T-cell (primary cell): ENCODE results near the gene CKMT1B. TPM values are rescaled to one million over a fixed set of nuclear protein-coding genes. Genes with fewer than 3 reads are reported as not detected.
"Not testable (repeated sequence)": the region's sequence is repeated elsewhere in the genome, so short reads cannot be mapped to it uniquely, and the experiment has no call there.

Experiments used
- ATAC-seq, 4 experiments: fragments of 200-7000 bp in 3 of 4; fragments of 150-1000 bp in 1 of 4; cut with Tn5 transposase; replicated peaks in 1 of 4; 1 replicate in 3 of 4; 2 replicates in 1 of 4; pipeline ENCODE4 v1.10.0; 2021; ENCODE audit warnings: moderate library complexity in 3 of 4, mild to moderate bottlenecking in 2 of 4, moderate number of reproducible peaks in 1 of 4
- CTCF ChIA-PET, 2 donors: fragments of 300-600 bp; sonication (Branson Sonifier 250); formaldehyde crosslinking; loops; one replicate each; lab custom pipeline; 2022; ENCODE audit warnings: antibody characterized with exemption in 2 of 2; lab: Charles Lee
- POLR2A ChIA-PET, 2 donors: fragments of 300-600 bp; sonication (Branson Sonifier 250); formaldehyde crosslinking; loops; one replicate each; lab custom pipeline; 2022; ENCODE audit warnings: antibody characterized with exemption in 2 of 2; lab: Charles Lee
- DNase-seq, 35 experiments: peaks; one replicate each; pipeline versions ENCODE4 v3.0.0 to v3.0.0-alpha.2; 2013 to 2023
- H3K27ac ChIP-seq: one replicate; pipeline ENCODE4 v1.5.1; 2013; ENCODE audit warnings: low read length
- H3K27me3 ChIP-seq, 2 experiments: replicated peaks in 1 of 2; 1 replicate in 1 of 2; 2 replicates in 1 of 2; pipeline versions ENCODE4 v1.6.1 to v1.7.0; 2013; ENCODE audit warnings: low read length in 1 of 2, mixed read lengths in 1 of 2; ENCODE audit not compliant: control insufficient read depth in 2 of 2, insufficient read depth in 2 of 2; ENCODE audit errors: extremely low read depth in 1 of 2
- H3K36me3 ChIP-seq, 2 donors: 1 replicate in 1 of 2; 2 replicates in 1 of 2; pipeline versions ENCODE4 v1.6.1 to v1.7.0; 2013; ENCODE audit warnings: low read length in 1 of 2; ENCODE audit not compliant: control insufficient read depth in 2 of 2, insufficient read depth in 1 of 2; ENCODE audit errors: extremely low read depth in 1 of 2
- H3K4me1 ChIP-seq, 2 experiments: 1 replicate in 1 of 2; 2 replicates in 1 of 2; pipeline versions ENCODE4 v1.6.1 to v1.7.0; 2013; ENCODE audit warnings: low read length in 2 of 2, mixed read lengths in 1 of 2; ENCODE audit not compliant: insufficient read depth in 2 of 2, control insufficient read depth in 1 of 2; ENCODE audit errors: extremely low read depth in 1 of 2
- H3K4me3 ChIP-seq, 2 donors: 1 replicate in 1 of 2; 2 replicates in 1 of 2; pipeline versions ENCODE4 v1.5.1 to v1.7.0; 2013; ENCODE audit warnings: mild to moderate bottlenecking in 2 of 2, low read length in 1 of 2, moderate library complexity in 1 of 2; ENCODE audit not compliant: control insufficient read depth in 1 of 2; ENCODE audit errors: extremely low read depth in 1 of 2
- H3K9me3 ChIP-seq: 2 replicates; pipeline ENCODE4 v1.7.0; 2013
- H3K27ac Mint-ChIP-seq, 2 donors: one replicate each; pipeline ENCODE4 v1.8.0; 2020 to 2021; ENCODE audit warnings: mild to moderate bottlenecking in 2 of 2, mixed read lengths in 2 of 2
- H3K27me3 Mint-ChIP-seq, 2 donors: one replicate each; pipeline ENCODE4 v1.8.0; 2021 to 2022; ENCODE audit warnings: mixed read lengths in 2 of 2
- H3K36me3 Mint-ChIP-seq: one replicate; pipeline ENCODE4 v1.8.0; 2021; ENCODE audit warnings: mixed read lengths
- H3K4me1 Mint-ChIP-seq, 3 donors: one replicate each; pipeline ENCODE4 v1.8.0; 2020 to 2022; ENCODE audit warnings: mixed read lengths in 3 of 3, mild to moderate bottlenecking in 1 of 3
- H3K4me3 Mint-ChIP-seq, 3 donors: one replicate each; pipeline ENCODE4 v1.8.0; 2020 to 2022; ENCODE audit warnings: mild to moderate bottlenecking in 3 of 3, mixed read lengths in 3 of 3, moderate library complexity in 3 of 3
- H3K9me3 Mint-ChIP-seq, 3 donors: one replicate each; pipeline ENCODE4 v1.8.0; 2020 to 2022; ENCODE audit warnings: mixed read lengths in 3 of 3
- WGBS: methylation state at CpG from one replicate; pipeline ENCODE4 v1.1.5; 2013; ENCODE audit warnings: missing lambda C conversion rate; ENCODE audit not compliant: insufficient coverage; 5-methylcytosine and 5-hydroxymethylcytosine counted together
- total RNA-seq, 35 experiments: library from RNA in 6 of 35; stranded (reverse) in 6 of 35; fragments of 120-200 nt in 1 of 35; gene quantifications; one replicate each; pipeline versions ENCODE4 v1.2.1 to v1.2.4 and lab custom pipeline; 2013 to 2026

The CKMT1B gene
- total RNA-seq, 5 donors from 2014 or later (not counting 1 experiment from before 2014, with no cell fraction given): not detected

DNA sequence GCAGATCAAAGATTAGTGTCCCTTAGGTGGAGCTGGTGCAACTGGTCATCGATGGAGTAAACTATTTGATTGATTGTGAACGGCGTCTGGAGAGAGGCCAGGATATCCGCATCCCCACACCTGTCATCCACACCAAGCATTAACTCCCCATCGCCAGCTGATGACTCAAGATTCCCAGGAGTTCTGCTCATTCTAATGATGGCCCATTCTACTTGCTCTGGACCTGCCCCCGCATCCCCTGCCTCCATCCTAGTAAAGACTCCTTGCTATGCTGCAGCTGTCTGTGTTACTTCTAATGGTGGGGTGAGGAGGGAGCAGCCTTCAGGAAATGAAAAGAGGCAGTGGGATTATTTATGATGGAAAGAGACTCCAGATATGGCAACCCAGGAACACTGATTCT lies 5.3 kb downstream of the CKMT1B start:
- H3K27ac ChIP-seq, CTCF ChIA-PET: not testable (repeated sequence)
- no CpG with 5 or more reads among the region's 6 CpGs for WGBS

DNA sequence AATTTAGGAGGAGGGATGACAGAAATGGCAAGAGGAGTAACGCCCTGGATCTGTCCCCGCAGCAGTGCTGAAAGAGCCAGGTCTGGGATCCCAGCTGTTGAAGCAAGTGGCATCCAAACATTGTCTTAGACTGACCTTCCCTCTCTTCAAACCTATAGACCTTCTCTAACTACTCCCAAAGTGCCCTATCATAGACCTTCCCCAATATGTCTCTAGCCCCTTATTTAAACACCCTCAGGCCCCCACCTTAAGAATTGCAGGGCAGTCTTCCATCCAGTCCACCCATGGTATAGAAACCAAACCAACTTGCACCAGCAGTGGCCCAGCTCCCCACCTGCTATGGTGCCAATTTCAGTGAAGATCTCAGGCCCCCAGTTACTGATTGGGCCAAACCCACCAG lies 6.4 kb downstream of the CKMT1B start:
- CTCF ChIA-PET, H3K36me3 Mint-ChIP-seq: not testable (repeated sequence)

More for the DNA sequence above, 5.3 kb downstream of the CKMT1B start:
- H3K4me3 Mint-ChIP-seq, H3K9me3 ChIP-seq, H3K36me3 Mint-ChIP-seq, H3K27me3 ChIP-seq, DNase-seq, H3K36me3 ChIP-seq, H3K4me3 ChIP-seq, ATAC-seq, POLR2A ChIA-PET, H3K9me3 Mint-ChIP-seq, H3K27ac Mint-ChIP-seq, H3K4me1 Mint-ChIP-seq, H3K4me1 ChIP-seq: not testable (repeated sequence)
- peaks cover 23 to 25% of the 10 kb centered on the region in 2 donors for H3K27me3 Mint-ChIP-seq

DNA sequence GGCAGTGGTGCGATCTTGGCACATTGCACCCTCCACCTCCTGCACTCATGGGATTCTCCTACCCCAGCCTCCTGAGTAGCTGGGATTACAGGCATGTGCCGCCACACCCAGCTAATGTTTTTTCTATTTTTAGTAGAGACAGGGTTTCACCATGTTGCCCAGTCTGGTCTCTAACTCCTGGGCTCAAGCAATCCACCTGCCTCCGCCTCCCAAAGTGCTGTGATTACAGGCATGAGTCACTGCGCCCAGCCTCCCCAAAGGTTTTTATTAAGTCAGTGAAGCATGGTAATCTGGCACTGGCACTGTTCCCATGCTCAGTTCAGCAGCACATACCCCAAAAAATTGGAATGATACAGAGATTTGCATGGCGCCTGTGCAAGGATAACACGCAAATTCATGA lies 8.4 kb downstream of the CKMT1B start:
- H3K4me3 Mint-ChIP-seq, H3K4me3 ChIP-seq, H3K9me3 ChIP-seq, CTCF ChIA-PET, H3K4me1 Mint-ChIP-seq, H3K27ac ChIP-seq, H3K36me3 ChIP-seq, H3K27ac Mint-ChIP-seq, H3K4me1 ChIP-seq, ATAC-seq, H3K36me3 Mint-ChIP-seq, H3K9me3 Mint-ChIP-seq, DNase-seq, H3K27me3 ChIP-seq: not testable (repeated sequence)
- POLR2A ChIA-PET: interaction anchor here in 1 of 2 donors (0.6 kb wide), 1 partner anchor 204 kb away, joined by 3 read pairs; no protein-coding TSS in a partner anchor
- whole genome bisulfite sequencing: 90% methylated on average over 4 of the region's 6 CpGs
- H3K27me3 Mint-ChIP-seq: peaks cover 20 to 24% of the 10 kb centered on the region in 2 donors

More for the DNA sequence above, 6.4 kb downstream of the CKMT1B start:
- H3K4me3 ChIP-seq, H3K27ac ChIP-seq, ATAC-seq, H3K9me3 ChIP-seq, H3K27ac Mint-ChIP-seq, H3K36me3 ChIP-seq, DNase-seq, POLR2A ChIA-PET, H3K4me1 Mint-ChIP-seq, H3K4me3 Mint-ChIP-seq, H3K9me3 Mint-ChIP-seq, H3K27me3 ChIP-seq, H3K4me1 ChIP-seq: not testable (repeated sequence)
- WGBS: no CpG with 5 or more reads among the region's 2 CpGs
- peaks cover 27 to 28% of the 10 kb centered on the region in 2 donors for H3K27me3 Mint-ChIP-seq

DNA sequence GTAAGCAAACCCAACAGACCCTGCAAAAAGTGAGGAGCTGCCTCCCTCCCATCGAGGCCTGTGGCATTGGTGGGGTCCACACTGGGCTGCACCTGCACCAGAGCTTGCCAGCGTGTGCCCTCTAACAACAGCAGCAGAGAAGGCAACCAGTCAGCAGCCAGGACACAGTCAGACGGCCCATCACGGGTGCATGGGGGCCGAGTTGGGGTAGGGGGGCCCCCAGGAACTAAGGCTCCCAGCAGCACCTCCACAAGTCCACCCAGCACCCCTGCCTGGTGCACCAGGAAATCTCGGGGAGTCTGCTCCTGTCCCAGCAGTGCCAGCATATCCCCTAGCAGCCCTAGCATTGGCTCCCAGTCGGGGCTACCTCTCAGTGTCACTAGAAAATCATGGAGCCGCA lies 23.9 kb downstream of the CKMT1B start:
- H3K4me1 ChIP-seq, H3K9me3 ChIP-seq, H3K27me3 ChIP-seq, H3K27ac Mint-ChIP-seq, H3K27ac ChIP-seq, H3K4me3 Mint-ChIP-seq, H3K4me1 Mint-ChIP-seq, H3K4me3 ChIP-seq, H3K36me3 ChIP-seq, H3K36me3 Mint-ChIP-seq, ATAC-seq, DNase-seq, H3K9me3 Mint-ChIP-seq, CTCF ChIA-PET, POLR2A ChIA-PET: not testable (repeated sequence)
- WGBS: no CpG with 5 or more reads among the region's 8 CpGs
- peaks cover 9 to 12% of the 10 kb centered on the region in 2 donors for H3K27me3 Mint-ChIP-seq

DNA sequence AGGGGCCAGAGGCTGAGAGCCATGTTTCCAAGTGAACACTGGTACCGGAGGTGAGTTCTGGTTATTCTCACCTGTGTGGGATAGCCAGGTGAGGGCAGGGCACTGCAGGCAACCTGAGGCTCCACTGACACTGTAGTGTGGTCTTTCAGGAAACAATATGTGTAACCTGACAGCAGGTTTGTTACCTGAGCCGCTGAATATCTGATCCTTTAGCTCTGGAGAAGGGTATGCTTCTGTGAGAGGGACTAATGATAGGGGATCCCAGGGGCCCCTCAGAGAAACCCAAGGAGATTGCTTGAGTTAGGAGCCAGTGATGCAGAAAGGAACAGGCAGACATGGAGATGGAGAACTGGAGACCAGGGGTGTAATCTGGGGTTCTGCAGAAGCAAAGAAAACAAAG lies 24.9 kb downstream of the CKMT1B start, which contains the start of gene STRC:
STRC (minus strand) TSS at position 101 of the 400 bp plus-strand sequence; CDS start at position 23, 78 bp downstream.
- H3K27ac Mint-ChIP-seq, H3K4me3 Mint-ChIP-seq, H3K36me3 ChIP-seq, DNase-seq, H3K9me3 Mint-ChIP-seq, CTCF ChIA-PET, H3K4me1 Mint-ChIP-seq, H3K4me1 ChIP-seq, H3K4me3 ChIP-seq, POLR2A ChIA-PET, H3K9me3 ChIP-seq, H3K36me3 Mint-ChIP-seq, ATAC-seq, H3K27ac ChIP-seq, H3K27me3 ChIP-seq: not testable (repeated sequence)
- WGBS: no CpG with 5 or more reads among the region's 2 CpGs
- peaks cover 9 to 12% of the 10 kb centered on the region in 2 donors for H3K27me3 Mint-ChIP-seq

DNA sequence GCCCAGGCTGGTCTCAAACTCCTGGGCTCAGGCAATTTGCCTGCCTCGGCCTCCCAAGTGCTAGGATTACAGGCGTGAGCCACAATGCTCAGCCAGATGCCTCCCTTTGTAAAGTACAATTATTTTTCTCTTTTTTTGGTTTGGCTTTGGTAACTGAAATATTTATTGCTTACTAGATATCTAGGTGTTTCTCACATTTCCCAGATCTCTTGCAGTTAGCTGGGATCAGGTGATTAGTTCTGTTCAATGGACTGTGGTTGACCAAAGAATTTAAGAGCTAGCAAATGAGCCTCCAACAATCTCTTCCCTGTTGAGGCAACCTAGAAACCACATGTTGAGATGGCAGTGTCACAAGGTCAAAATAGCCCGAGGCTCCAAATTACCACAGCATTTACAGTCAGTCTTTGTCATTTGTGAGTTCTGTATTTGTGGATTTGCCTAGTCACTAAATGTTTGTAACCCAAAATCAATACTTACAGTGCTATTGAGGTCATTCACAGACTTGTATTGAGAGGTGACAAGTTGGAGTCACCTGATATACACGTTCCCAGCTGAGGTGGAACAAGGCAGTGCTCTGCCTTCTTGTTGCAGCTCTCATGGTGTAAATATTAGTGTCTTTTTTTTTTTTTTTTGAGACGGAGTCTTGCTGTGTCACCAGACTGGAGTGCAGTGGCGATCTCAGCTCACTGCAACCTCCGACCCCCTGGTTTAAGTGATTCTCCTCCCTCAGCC lies 28.4 kb downstream of the CKMT1B start:
- DNase-seq, H3K9me3 ChIP-seq, H3K4me1 Mint-ChIP-seq, H3K9me3 Mint-ChIP-seq, H3K36me3 ChIP-seq, H3K36me3 Mint-ChIP-seq, H3K4me3 ChIP-seq, POLR2A ChIA-PET, CTCF ChIA-PET, H3K4me1 ChIP-seq, H3K27ac Mint-ChIP-seq, H3K27me3 ChIP-seq, H3K4me3 Mint-ChIP-seq, H3K27ac ChIP-seq, ATAC-seq: not testable (repeated sequence)
- no CpG with 5 or more reads among the region's 7 CpGs for WGBS
- H3K27me3 Mint-ChIP-seq: peaks cover 9 to 12% of the 10 kb centered on the region in 2 donors
